OCI-LY1 (cell line): ENCODE results near the gene NSUN2.

Source experiments
- H2AFZ ChIP-seq: fragments of 200-600 bp; sonication (generic), shearing (Covaris generic); 2 replicates; pipeline ENCODE4 v1.6.0; 2014; ENCODE audit warnings: antibody characterized with exemption, mild to moderate bottlenecking, low read length
- H3F3A ChIP-seq: fragments of 200-600 bp; sonication (generic), shearing (Covaris generic); 2 replicates; pipeline ENCODE4 v1.6.0; 2014; ENCODE audit warnings: mild to moderate bottlenecking, antibody characterized with exemption, low read length, moderate library complexity; ENCODE audit not compliant: insufficient read depth
- H3K27ac ChIP-seq: fragments of 200-600 bp; sonication (generic); 2 replicates; pipeline ENCODE4 v1.5.1; 2014; ENCODE audit warnings: low read length, mixed run types, mild to moderate bottlenecking, low read depth; ENCODE audit not compliant: poor library complexity, severe bottlenecking
- H3K27me3 ChIP-seq: fragments of 200-600 bp; sonication (generic); 2 replicates; pipeline ENCODE4 v1.6.0; 2014; ENCODE audit warnings: antibody characterized with exemption, mild to moderate bottlenecking, low read length, moderate library complexity; ENCODE audit not compliant: insufficient read depth
- H3K36me3 ChIP-seq: fragments of 200-600 bp; sonication (generic); 2 replicates; pipeline ENCODE4 v1.6.1; 2014; ENCODE audit warnings: mild to moderate bottlenecking, antibody characterized with exemption, low read length, moderate library complexity, mixed read lengths; ENCODE audit not compliant: insufficient read depth
- H3K4me1 ChIP-seq: fragments of 200-600 bp; sonication (generic); 2 replicates; pipeline ENCODE4 v1.5.1; 2014; ENCODE audit warnings: mild to moderate bottlenecking, low read length, moderate library complexity; ENCODE audit not compliant: insufficient read depth, severe bottlenecking
- H3K4me2 ChIP-seq: fragments of 200-600 bp; sonication (generic), shearing (Covaris generic); 2 replicates; pipeline ENCODE4 v1.6.1; 2014; ENCODE audit warnings: low read length
- H3K4me3 ChIP-seq: fragments of 200-600 bp; sonication (generic); 2 replicates; pipeline ENCODE4 v1.5.1; 2014; ENCODE audit warnings: low read length, low read depth, mild to moderate bottlenecking, mixed read lengths; ENCODE audit not compliant: poor library complexity, severe bottlenecking
- H3K79me2 ChIP-seq: fragments of 200-600 bp; shearing (Covaris generic); 2 replicates; pipeline ENCODE4 v1.6.1; 2016; ENCODE audit warnings: mixed run types, low read length, mixed read lengths; ENCODE audit not compliant: insufficient read depth
- H3K9ac ChIP-seq: fragments of 200-600 bp; sonication (generic), shearing (Covaris generic); 2 replicates; pipeline ENCODE4 v1.6.1; 2014; ENCODE audit warnings: mild to moderate bottlenecking, low read length, mixed read lengths
- H3K9me2 ChIP-seq: fragments of 200-600 bp; sonication (generic), shearing (Covaris generic); 2 replicates; pipeline ENCODE4 v1.6.1; 2014; ENCODE audit warnings: low read depth, mild to moderate bottlenecking, low read length, mixed read lengths
- H3K9me3 ChIP-seq: fragments of 200-600 bp; shearing (Covaris generic); 2 replicates; pipeline ENCODE4 v1.6.1; 2014; ENCODE audit warnings: low read length, mixed read lengths
- H4K20me1 ChIP-seq: fragments of 200-600 bp; sonication (generic), shearing (Covaris generic); 2 replicates; pipeline ENCODE4 v1.6.0; 2016; ENCODE audit warnings: mild to moderate bottlenecking, low read length; ENCODE audit not compliant: insufficient read depth
- CTCF ChIP-seq: fragments of 200-600 bp; sonication (generic), shearing (Covaris generic); IDR thresholded peaks from 2 replicates; pipeline ENCODE4 v1.5.1; 2017; ENCODE audit warnings: mild to moderate bottlenecking, antibody characterized with exemption, low read length, moderate library complexity, mixed read lengths
- EZH2 ChIP-seq: fragments of 200-600 bp; sonication (generic), shearing (Covaris generic); IDR thresholded peaks from 2 replicates; pipeline ENCODE4 v1.8.0; 2017; ENCODE audit warnings: borderline replicate concordance, mixed run types, mild to moderate bottlenecking, antibody characterized with exemption, low read length, moderate library complexity, mixed read lengths

The NSUN2 gene

DNA sequence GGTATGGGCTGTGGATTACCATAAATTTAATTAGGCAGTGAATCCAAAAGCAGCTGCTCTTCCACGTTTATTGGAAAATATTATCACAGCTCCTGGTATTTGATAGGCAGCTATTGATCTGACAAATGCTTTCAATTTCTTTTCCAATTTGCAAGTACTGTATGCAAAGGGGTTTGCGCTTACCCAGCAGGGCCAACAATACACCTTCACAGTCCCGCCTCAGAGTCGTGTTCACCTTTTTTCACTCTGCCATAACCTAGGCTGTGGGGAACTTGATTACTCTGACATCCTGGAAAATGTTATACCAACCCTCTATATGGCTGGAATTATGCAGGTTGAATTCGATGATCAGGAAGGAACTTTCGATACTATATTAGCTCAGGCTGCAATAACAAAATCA is 48.1 kb upstream of the NSUN2 start:
- H3K4me2 ChIP-seq, result no peak overlapping the region
- H4K20me1 ChIP-seq, result no peaks in the 10 kb centered on the region
- no peak overlapping the region for H2AFZ ChIP-seq
- no peaks in the 10 kb centered on the region for H3K4me1 ChIP-seq
- H3K9me3 ChIP-seq, result no peaks in the 10 kb centered on the region
- H3K4me3 ChIP-seq, result no peak overlapping the region
- H3K9me2 ChIP-seq, result no peaks in the 10 kb centered on the region
- H3F3A ChIP-seq, result no peaks in the 10 kb centered on the region
- H3K79me2 ChIP-seq, result no peaks in the 10 kb centered on the region
- no peak overlapping the region for H3K9ac ChIP-seq
- H3K27ac ChIP-seq, result no peak overlapping the region
- TF ChIP-seq EZH2 (no peak), CTCF (no peak)
- peaks cover 4% of the 10 kb centered on the region; the same call in 1 of the 2 replicates for H3K27me3 ChIP-seq
- no peaks in the 10 kb centered on the region; the same call in 1 of the 2 replicates for H3K36me3 ChIP-seq

- Histone ChIP-seq H3K9me3 (no peaks in the 10 kb centered on the region), H2AFZ (no peak overlapping the region), H3K79me2 (no peaks in the 10 kb centered on the region), H3K4me1 (no peaks in the 10 kb centered on the region), H3F3A (no peaks in the 10 kb centered on the region), H3K27me3 (peaks cover 3% of the 10 kb centered on the region; the same call in 1 of the 2 replicates), H3K9ac (no peak overlapping the region), H3K4me2 (no peak overlapping the region), H3K4me3 (no peak overlapping the region), H3K36me3 (no peaks in the 10 kb centered on the region; the same call in 1 of the 2 replicates), H4K20me1 (no peaks in the 10 kb centered on the region), H3K9me2 (no peaks in the 10 kb centered on the region), H3K27ac (no peak overlapping the region)
- TF ChIP-seq CTCF (no peak), EZH2 (no peak)
Observed at GRCh38 chr5:6678385-6678784, 45.5 kb upstream of the NSUN2 start.

DNA sequence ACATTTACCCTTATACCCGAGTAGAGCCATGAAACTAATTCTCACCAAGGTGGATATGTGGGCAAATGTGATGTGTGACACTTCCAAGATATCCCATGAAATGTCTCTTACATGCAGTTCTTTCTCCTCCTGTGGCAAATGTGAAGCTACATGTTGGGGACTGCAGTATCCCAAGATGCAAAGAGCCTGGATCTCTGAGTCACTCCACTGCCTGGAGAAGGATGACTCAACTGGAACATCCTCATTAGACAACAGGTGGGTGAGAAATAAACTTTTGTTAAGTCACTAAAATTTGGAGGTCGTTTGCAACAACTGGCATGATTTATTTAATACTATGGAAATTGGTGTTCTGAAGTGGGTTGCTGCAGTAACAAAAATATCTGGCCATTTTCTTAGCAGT is 43.9 kb upstream of the NSUN2 start:
- H4K20me1 ChIP-seq, result no peaks in the 10 kb centered on the region
- H3K9me2 ChIP-seq, result no peaks in the 10 kb centered on the region
- H3K27me3 ChIP-seq, result no peaks in the 10 kb centered on the region
- no peak overlapping the region for H2AFZ ChIP-seq
- no peak overlapping the region for H3K9ac ChIP-seq
- no peaks in the 10 kb centered on the region for H3K4me1 ChIP-seq
- H3F3A ChIP-seq, result no peaks in the 10 kb centered on the region
- H3K4me3 ChIP-seq, result no peak overlapping the region
- H3K27ac ChIP-seq, result no peak overlapping the region
- H3K9me3 ChIP-seq, result no peaks in the 10 kb centered on the region
- TF ChIP-seq CTCF (no peak), EZH2 (no peak)
- no peak overlapping the region for H3K4me2 ChIP-seq
- peaks cover 4% of the 10 kb centered on the region; the same call in 1 of the 2 replicates for H3K36me3 ChIP-seq
- H3K79me2 ChIP-seq, result no peaks in the 10 kb centered on the region
